ENCODE results near the gene CHFR.
"Not testable (repeated sequence)": the region's sequence is repeated elsewhere in the genome, so short reads cannot be mapped to it uniquely, and the experiment has no call there.

CHFR gene

DNA sequence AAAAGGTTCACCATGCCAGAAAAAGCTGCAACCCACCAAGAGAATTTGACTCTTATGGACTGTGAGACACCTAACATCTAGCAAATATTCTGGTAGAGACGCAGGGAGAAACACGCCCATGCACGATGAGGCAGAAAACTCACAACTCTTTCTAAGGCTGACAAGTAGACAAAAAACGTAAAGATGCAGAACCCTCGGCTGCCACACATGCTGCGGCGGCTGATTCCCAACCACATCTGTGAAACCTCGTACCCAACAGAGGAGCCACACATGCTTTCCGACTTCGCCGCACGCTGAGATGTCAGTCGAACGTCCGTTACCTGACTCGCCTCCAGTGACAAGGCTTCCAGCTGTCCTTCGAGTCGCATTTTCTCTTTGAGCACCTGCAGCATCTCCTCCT is 80.5 kb downstream of the CHFR start:
- no peak for DNase-seq

DNA sequence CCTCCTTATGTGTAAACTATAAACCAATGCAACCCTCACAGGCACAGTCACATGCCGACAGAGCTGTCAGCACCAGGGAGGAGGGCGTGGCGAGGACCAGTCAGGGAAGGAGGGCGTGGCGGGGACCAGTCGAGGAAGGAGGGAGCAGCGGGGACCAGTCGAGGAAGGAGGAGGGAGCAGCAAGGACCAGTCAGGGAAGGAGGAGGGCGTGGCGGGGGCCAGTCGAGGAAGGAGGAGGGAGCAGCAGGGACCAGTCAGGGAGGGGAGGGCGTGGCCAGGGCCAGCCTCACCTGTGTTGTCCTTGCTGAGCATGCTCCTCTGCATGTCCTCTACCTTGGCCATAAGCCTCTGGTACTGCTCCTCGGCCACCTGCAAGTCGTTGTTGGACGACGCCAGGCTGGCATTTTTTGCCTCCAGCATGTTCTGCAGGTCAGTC is 83.0 kb downstream of the CHFR start:
- DNase-seq: no peak

DNA sequence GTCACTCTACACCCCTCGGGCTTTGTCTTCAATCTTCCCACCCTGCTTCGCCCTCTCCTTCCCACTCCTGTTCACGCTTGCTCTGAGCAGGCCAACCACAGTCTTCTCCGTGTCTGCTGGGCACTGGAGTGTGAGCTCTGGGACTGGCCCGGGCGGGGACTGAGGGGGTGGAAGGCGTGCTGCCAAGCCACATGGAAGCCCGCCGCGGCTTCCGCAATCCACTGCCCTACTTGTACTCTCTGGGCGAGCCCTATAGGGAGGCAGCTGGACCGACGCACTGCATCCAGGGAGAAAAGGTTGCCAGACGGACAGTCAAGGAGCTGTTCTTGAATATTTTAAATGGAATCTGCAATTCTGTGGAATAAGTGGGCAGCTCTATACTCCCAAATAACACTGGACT is 83.5 kb downstream of the CHFR start:
- DNase-seq: no peak

GRCh38 chr12:132803125-132803524 is 84.3 kb downstream of the CHFR start:
- no peak for DNase-seq

DNA sequence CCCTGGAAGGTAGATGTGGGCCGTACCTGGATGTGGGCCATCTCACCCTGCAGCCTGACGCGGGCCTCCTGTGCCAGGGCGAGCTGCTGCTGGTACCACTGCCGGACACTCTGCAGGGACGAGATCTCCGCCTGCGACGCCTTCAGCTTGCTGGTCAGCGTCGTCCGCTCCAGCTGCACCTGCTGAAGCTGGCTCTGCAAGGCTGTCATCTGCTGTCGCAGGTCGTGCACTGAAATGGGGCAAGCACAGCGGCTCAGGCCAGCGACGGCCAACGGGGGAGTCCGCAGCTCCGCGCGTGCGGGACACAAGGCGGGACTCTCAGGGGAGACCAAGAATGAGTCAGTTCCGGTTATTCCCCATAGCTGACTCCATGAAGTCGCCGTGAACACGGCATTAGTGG is 85.7 kb downstream of the CHFR start:
- no peak for DNase-seq

GRCh38 chr12:132798836-132799235 is 88.6 kb downstream of the CHFR start:
- no peak for DNase-seq

GRCh38 chr12:132797820-132798570 is 89.4 kb downstream of the CHFR start:
- no peak for DNase-seq

DNA sequence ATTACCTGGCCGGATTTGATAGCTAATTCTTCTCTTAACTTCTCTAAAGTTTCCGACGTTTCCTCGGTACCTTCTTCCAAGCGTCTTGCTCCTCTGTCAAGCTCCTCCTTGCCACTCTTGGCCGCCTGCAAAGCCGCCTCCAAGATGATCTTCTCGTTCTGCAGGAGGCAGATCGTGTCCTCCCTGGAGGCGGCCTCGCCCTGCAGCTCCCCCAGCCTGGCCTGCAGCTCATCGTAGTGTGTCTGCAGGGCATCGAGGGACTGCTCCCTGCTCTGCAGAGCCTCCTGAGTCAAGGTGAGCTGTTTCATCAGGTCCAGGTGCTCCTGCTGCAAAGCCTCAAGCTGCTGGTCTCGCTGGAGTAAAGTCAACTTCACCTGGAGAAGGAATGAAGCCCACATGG is 91.6 kb downstream of the CHFR start:
- DNase-seq: no peak

DNA sequence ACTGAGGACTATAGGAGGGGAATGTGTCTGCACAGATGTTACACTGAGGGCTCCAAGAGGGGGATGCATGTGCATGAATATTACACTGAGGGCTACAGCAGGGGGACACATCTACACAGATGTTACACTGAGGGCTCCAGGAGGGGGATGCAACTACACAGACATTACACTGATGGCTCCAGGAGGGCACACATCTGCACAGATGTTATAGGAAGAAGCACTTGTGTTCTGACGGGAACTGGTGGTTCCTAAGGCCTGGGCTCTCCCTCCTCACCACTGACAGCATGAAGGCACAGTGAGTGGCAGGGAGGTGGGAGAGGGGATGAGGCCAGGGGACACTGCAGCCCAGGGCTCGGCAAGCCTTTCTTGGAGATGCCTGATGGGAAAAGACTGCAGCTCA is 95.5 kb downstream of the CHFR start:
- not testable (repeated sequence) for DNase-seq

- no peak for DNase-seq
These were observed 98.3 kb downstream of the CHFR start for GRCh38 chr12:132789099-132789471.

- no peak for DNase-seq
These were observed 98.9 kb downstream of the CHFR start for GRCh38 chr12:132788375-132789098.

- DNase-seq: no peak
These were observed 99.5 kb downstream of the CHFR start for GRCh38 chr12:132787877-132788276.

DNA sequence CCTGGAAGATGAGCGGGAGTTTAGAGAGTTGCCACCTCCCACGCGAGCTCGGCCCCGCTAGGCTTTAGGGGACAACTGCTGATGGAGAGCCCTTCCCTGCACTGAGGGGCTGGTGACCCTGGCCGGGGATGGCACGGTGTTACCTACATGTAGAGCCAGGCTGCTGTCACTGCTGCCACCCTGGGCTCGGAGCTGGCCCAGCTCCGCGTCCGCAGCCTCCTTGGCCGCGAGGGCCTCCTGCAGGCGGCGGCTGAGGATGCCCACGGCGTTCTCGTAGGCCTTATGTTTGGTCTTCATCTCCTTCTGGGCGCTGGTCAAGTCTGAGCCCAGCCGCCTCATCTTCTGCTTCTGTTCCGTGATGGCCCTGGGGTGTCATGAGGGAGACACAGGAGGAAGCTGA is 101.2 kb downstream of the CHFR start:
- DNase-seq: no peak

DNA sequence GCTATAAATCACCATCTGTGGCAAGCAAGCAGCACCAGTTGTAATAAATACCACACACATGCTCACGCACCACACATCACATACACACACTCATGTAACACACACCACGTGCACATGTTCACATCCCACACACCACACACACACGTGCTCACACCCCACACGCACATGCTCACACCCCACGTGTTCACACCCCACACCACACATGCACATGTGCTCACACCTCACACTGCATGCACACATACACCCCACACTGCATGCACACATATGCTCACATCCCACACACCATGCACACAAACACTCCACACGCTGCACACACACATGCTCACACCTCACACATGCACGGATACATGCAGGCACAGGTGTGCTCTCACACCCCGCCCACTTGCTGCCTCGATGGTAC is 102.8 kb downstream of the CHFR start:
- no peak for DNase-seq

GRCh38 chr12:132783917-132784531 is 103.4 kb downstream of the CHFR start:
- no peak for DNase-seq
